B cell (primary cell): ENCODE results near the gene CUTA.

Source experiments
- EZH2 ChIP-seq: IDR thresholded peaks from 2 replicates; pipeline ENCODE4 v1.6.1; 2012; ENCODE audit warnings: borderline replicate concordance, low read depth, mild to moderate bottlenecking, moderate library complexity, low read length; ENCODE audit not compliant: insufficient read depth, poor library complexity, severe bottlenecking
- TF ChIP-seq, protein P1 (sequence below): fragments of 200-600 bp; IDR thresholded peaks from one replicate; pipeline ENCODE4 v1.8.0; 2022; ENCODE audit warnings: antibody characterized with exemption, mild to moderate bottlenecking

- TF ChIP-seq, protein P1, sequence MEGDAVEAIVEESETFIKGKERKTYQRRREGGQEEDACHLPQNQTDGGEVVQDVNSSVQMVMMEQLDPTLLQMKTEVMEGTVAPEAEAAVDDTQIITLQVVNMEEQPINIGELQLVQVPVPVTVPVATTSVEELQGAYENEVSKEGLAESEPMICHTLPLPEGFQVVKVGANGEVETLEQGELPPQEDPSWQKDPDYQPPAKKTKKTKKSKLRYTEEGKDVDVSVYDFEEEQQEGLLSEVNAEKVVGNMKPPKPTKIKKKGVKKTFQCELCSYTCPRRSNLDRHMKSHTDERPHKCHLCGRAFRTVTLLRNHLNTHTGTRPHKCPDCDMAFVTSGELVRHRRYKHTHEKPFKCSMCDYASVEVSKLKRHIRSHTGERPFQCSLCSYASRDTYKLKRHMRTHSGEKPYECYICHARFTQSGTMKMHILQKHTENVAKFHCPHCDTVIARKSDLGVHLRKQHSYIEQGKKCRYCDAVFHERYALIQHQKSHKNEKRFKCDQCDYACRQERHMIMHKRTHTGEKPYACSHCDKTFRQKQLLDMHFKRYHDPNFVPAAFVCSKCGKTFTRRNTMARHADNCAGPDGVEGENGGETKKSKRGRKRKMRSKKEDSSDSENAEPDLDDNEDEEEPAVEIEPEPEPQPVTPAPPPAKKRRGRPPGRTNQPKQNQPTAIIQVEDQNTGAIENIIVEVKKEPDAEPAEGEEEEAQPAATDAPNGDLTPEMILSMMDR = no peak
- TF ChIP-seq EZH2 = no peak
Measured at GRCh38 chr6:33397541-33397940, 20.4 kb downstream of the CUTA start.
